ENCODE results near the gene MARK2.

DNA sequence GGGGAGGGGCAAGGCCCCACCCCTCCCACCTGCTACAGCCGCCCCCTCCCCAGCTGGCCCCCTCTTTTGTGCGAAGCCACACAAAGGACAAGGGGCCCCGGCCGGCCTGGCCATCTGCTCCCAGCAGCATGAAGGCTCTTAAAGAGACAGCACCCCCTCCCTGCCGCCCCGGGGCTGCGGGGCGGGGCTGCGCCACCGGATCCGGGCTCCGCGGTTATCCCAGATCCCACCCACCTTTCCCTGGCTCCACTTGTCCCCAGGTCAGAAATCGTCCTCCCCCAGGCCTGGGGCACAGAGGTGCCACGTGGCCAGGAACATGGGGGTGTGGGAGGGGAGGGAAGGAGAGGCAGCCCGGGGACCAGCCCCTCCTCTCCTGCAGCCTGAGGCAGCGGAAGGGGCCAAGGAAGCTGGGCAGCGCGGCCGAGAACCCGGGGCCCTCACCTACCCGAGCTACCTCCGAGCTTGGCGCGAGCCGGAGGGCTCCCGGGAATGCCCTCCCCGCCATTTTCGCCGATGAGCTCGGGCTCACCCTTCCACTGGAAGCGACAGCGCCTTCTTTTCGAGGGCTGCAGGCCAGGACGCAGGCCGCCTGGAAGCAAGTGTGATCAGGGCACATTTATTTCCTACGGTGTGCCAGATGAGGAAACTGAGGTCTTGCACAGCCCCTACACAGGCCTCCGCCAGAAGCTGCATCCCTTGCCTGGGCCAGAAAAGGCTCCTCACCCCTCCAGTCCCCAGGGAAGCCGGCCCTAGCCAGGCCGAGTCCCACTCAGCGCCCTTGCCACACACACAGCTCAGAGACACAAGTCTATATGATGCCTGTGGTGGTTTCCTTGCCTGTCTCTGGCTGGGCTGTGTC is 80.6 kb downstream of the MARK2 start:
- TF ChIP-seq, protein P1, sequence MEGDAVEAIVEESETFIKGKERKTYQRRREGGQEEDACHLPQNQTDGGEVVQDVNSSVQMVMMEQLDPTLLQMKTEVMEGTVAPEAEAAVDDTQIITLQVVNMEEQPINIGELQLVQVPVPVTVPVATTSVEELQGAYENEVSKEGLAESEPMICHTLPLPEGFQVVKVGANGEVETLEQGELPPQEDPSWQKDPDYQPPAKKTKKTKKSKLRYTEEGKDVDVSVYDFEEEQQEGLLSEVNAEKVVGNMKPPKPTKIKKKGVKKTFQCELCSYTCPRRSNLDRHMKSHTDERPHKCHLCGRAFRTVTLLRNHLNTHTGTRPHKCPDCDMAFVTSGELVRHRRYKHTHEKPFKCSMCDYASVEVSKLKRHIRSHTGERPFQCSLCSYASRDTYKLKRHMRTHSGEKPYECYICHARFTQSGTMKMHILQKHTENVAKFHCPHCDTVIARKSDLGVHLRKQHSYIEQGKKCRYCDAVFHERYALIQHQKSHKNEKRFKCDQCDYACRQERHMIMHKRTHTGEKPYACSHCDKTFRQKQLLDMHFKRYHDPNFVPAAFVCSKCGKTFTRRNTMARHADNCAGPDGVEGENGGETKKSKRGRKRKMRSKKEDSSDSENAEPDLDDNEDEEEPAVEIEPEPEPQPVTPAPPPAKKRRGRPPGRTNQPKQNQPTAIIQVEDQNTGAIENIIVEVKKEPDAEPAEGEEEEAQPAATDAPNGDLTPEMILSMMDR (IDR thresholded peaks at IDR 0.05) = no peak
- no peak for TF ChIP-seq POLR2A (IDR thresholded peaks at IDR 0.05)

Data from heart left ventricle (tissue), 13 donors.